HG03558 (cell line): Measurements from ENCODE around the gene KIAA1755.

Experiments used
- ATAC-seq: cut with Tn5 transposase; IDR thresholded peaks from one replicate; pipeline ENCODE4 v1.9.1; 2021; ENCODE audit warnings: moderate number of reproducible peaks; ENCODE audit not compliant: unreplicated experiment; ENCODE audit errors: extremely low read depth

KIAA1755 gene

GRCh38 chr20:38209736-38210405 is 50.7 kb downstream of the KIAA1755 start:
- ATAC-seq, result no peak

GRCh38 chr20:38209054-38209675 is 51.4 kb downstream of the KIAA1755 start:
- ATAC-seq, result no peak

- no peak for ATAC-seq
Measured at GRCh38 chr20:38208523-38208922, 52.0 kb downstream of the KIAA1755 start.

- ATAC-seq, result no peak
Measured at GRCh38 chr20:38208088-38208487, 52.4 kb downstream of the KIAA1755 start.

- no peak for ATAC-seq
Measured at GRCh38 chr20:38207621-38208020, 52.9 kb downstream of the KIAA1755 start.

GRCh38 chr20:38205001-38205400 is 55.5 kb downstream of the KIAA1755 start:
- no peak for ATAC-seq

GRCh38 chr20:38203981-38204357 is 56.6 kb downstream of the KIAA1755 start:
- no peak for ATAC-seq

- ATAC-seq, result no peak
Measured at GRCh38 chr20:38203337-38203980, 57.1 kb downstream of the KIAA1755 start.

- ATAC-seq, result no peak
Measured at GRCh38 chr20:38202982-38203293, 57.6 kb downstream of the KIAA1755 start.

- no peak for ATAC-seq
Measured at GRCh38 chr20:38202153-38202981, 58.2 kb downstream of the KIAA1755 start.

GRCh38 chr20:38201356-38201755 is 59.2 kb downstream of the KIAA1755 start:
- no peak for ATAC-seq

GRCh38 chr20:38200646-38201045 is 59.9 kb downstream of the KIAA1755 start:
- no peak for ATAC-seq

- no peak for ATAC-seq
Measured at GRCh38 chr20:38199501-38200390, 60.8 kb downstream of the KIAA1755 start.

GRCh38 chr20:38198238-38198861 is 62.2 kb downstream of the KIAA1755 start:
- no peak for ATAC-seq

- no peak for ATAC-seq
Measured at GRCh38 chr20:38197619-38198018, 62.9 kb downstream of the KIAA1755 start.

- no peak for ATAC-seq
Measured at GRCh38 chr20:38197217-38197616, 63.3 kb downstream of the KIAA1755 start.

GRCh38 chr20:38196592-38196991 is 63.9 kb downstream of the KIAA1755 start:
- ATAC-seq, result no peak

GRCh38 chr20:38196076-38196475 is 64.5 kb downstream of the KIAA1755 start:
- ATAC-seq, result no peak

GRCh38 chr20:38195521-38195920 is 65.0 kb downstream of the KIAA1755 start:
- ATAC-seq, result no peak
